Limb (tissue), 2 donors: ENCODE results near the gene MAPK6.
A peak's percentile ranks its signal among the peaks of the same experiment; 100 is the strongest.

Source experiments
- DNase-seq, 2 donors: peaks; one replicate each; pipeline ENCODE4 v3.0.0-alpha.2; 2016; ENCODE audit errors: extremely low spot score in 2 of 2

The MAPK6 gene

GRCh38 chr15:52102463-52102862 is 83.4 kb downstream of the MAPK6 start:
- no peak for DNase-seq

GRCh38 chr15:52103217-52104207 is 84.5 kb downstream of the MAPK6 start:
- DNase-seq, result no peak

- DNase-seq, result no peak
These were observed 85.5 kb downstream of the MAPK6 start for GRCh38 chr15:52104532-52105004.

- DNase-seq, result no peak
These were observed 86.8 kb downstream of the MAPK6 start for GRCh38 chr15:52105846-52106245.

- no peak for DNase-seq
These were observed 87.6 kb downstream of the MAPK6 start for GRCh38 chr15:52106641-52107040.

- no peak for DNase-seq
These were observed 88.2 kb downstream of the MAPK6 start for GRCh38 chr15:52107238-52107637.

GRCh38 chr15:52109559-52110451 is 90.8 kb downstream of the MAPK6 start:
- no peak for DNase-seq

- no peak for DNase-seq
These were observed 92.6 kb downstream of the MAPK6 start for GRCh38 chr15:52111517-52112202.

GRCh38 chr15:52112203-52112750 is 93.3 kb downstream of the MAPK6 start:
- peak in 1 of 2 donors; percentile 59 for DNase-seq

- no peak for DNase-seq
These were observed 94.2 kb downstream of the MAPK6 start for GRCh38 chr15:52113235-52113634.

GRCh38 chr15:52113708-52114107 is 94.7 kb downstream of the MAPK6 start:
- no peak for DNase-seq

GRCh38 chr15:52114261-52115055 is 95.4 kb downstream of the MAPK6 start:
- DNase-seq, result peak in 1 of 2 donors; percentile 44

- DNase-seq, result no peak
These were observed 96.8 kb downstream of the MAPK6 start for GRCh38 chr15:52115598-52116427.
